Stomach (tissue), 9 donors: ENCODE measurements around the gene ETV6. TPM values are rescaled to one million over a fixed set of nuclear protein-coding genes. Genes with fewer than 3 reads are reported as not detected.

ENCODE experiments used
- DNase-seq, 2 donors: peaks; one replicate each; pipeline versions ENCODE4 v3.0.0 to v3.0.0-alpha.2; 2013 to 2019
- H3K27ac ChIP-seq, 5 donors: fragments of 200-600 bp in 4 of 5; sonication (generic) in 4 of 5; one replicate each; pipeline ENCODE4 v1.5.1; 2013 to 2019; ENCODE audit warnings: mild to moderate bottlenecking in 1 of 5, moderate library complexity in 1 of 5
- H3K27me3 ChIP-seq, 3 donors: fragments of 200-600 bp; sonication (generic); one replicate each; pipeline ENCODE4 v1.5.1; 2017 to 2019; ENCODE audit warnings: mixed run types in 1 of 3
- H3K36me3 ChIP-seq, 4 donors: fragments of 200-600 bp; sonication (generic); 1 replicate in 3 of 4; 2 replicates in 1 of 4; pipeline ENCODE4 v1.5.1; 2016 to 2019
- H3K4me1 ChIP-seq, 4 donors: fragments of 200-600 bp; sonication (generic); one replicate each; pipeline ENCODE4 v1.5.1; 2016 to 2019
- H3K4me3 ChIP-seq, 4 donors: fragments of 200-600 bp; sonication (generic) in 3 of 4; one replicate each; pipeline ENCODE4 v1.5.1; 2016 to 2019; ENCODE audit warnings: mild to moderate bottlenecking in 1 of 4
- H3K9me3 ChIP-seq, 4 donors: fragments of 200-600 bp; sonication (generic); one replicate each; pipeline ENCODE4 v1.5.1; 2016 to 2019
- CTCF ChIP-seq, 7 experiments: fragments of 450-650 bp in 4 of 7; fragments of 200-600 bp in 3 of 7; sonication (generic) in 3 of 7; IDR thresholded peaks; one replicate each; pipeline ENCODE4 v1.5.1; 2016 to 2019; ENCODE audit warnings: antibody characterized with exemption in 7 of 7, control low read depth in 2 of 7, mild to moderate bottlenecking in 1 of 7
- EP300 ChIP-seq: sonication (generic); formaldehyde crosslinking; IDR thresholded peaks from one replicate; pipeline ENCODE4 v1.6.1; 2017; ENCODE audit warnings: antibody characterized with exemption
- POLR2A ChIP-seq, 4 donors: fragments of 450-650 bp; IDR thresholded peaks; one replicate each; pipeline ENCODE4 v1.6.1; 2016; ENCODE audit warnings: antibody characterized with exemption in 4 of 4, control low read depth in 2 of 4, mild to moderate bottlenecking in 1 of 4, moderate library complexity in 1 of 4
- POLR2AphosphoS5 ChIP-seq, 3 donors: sonication (generic); formaldehyde crosslinking; IDR thresholded peaks; one replicate each; pipeline ENCODE4 v1.6.1; 2016; ENCODE audit warnings: antibody characterized with exemption in 3 of 3
- WGBS, 5 donors: extraction: QIAGEN DNeasy Blood & Tissue Kit in 3 of 5; methylation state at CpG; one replicate each; pipeline versions ENCODE4 v1.1.5 to v1.1.7; 2013 to 2018; 5-methylcytosine and 5-hydroxymethylcytosine counted together
- intact Hi-C: fragments of 100-400 bp; cut with DNase I; formaldehyde crosslinking; loops from one replicate; pipeline ENCODE4 v1.15.1; 2023; ENCODE audit warnings: low total_unique reads
- polyA plus RNA-seq, 3 donors: library from polyadenylated mRNA; stranded (reverse); fragments of 200-250 nt; gene quantifications; one replicate each; pipeline ENCODE4 v1.2.3, GENCODE V29; 2013
- total RNA-seq, 5 donors: library from RNA; depleted of rRNA; stranded (reverse); fragments of >200 nt; gene quantifications; one replicate each; pipeline versions ENCODE4 v1.1.0 to v1.2.3, GENCODE V29; 2014 to 2016
- donor health status: healthy with polysubstance abuse.
- donor health status: Bipolar disorder and iron deficiency.
- donor health status: healthy.

ETV6 gene
- total and polyA plus RNA-seq, 8 donors, result 4.1 to 60.3 (median 13.4) TPM

GRCh38 chr12:11746024-11746771, 96.7 kb downstream of the ETV6 start:
- Histone ChIP-seq H3K9me3 (no peaks in the 10 kb centered on the region), H3K27me3 (no peaks in the 10 kb centered on the region), H3K4me1 (peaks cover 10 to 68% (median 37%) of the 10 kb centered on the region in 4 donors), H3K4me3 (no peak overlapping the region), H3K27ac (peak overlapping the region in 3 of 5 donors; percentile 13 to 75 (median 37)), H3K36me3 (no peaks in the 10 kb centered on the region)
- no peak for DNase-seq
- intact Hi-C loops, result no loop called here
- no peak for TF ChIP-seq CTCF (IDR thresholded peaks at IDR 0.05)
- TF ChIP-seq POLR2AphosphoS5 (IDR thresholded peaks at IDR 0.05), result peak in 2 of 3 donors; percentile 43 to 45
- 54 to 65% (median 61%) methylated on average over 8 of the region's 8 CpGs for WGBS, 5 donors

- intact Hi-C loops, result no loop called here
- WGBS, 5 donors, result 84 to 93% (median 91%) methylated on average over 7 of the region's 7 CpGs
These were observed 97.7 kb downstream of the ETV6 start for GRCh38 chr12:11746940-11747716.

GRCh38 chr12:11747969-11748368, 98.5 kb downstream of the ETV6 start:
- DNase-seq, result no peak
- Histone ChIP-seq H3K9me3 (no peaks in the 10 kb centered on the region), H3K4me1 (peaks cover 10 to 65% (median 34%) of the 10 kb centered on the region in 4 donors), H3K27me3 (no peaks in the 10 kb centered on the region), H3K27ac (no peak overlapping the region), H3K36me3 (peaks cover 0 to 6% (median 0%) of the 10 kb centered on the region in 4 donors), H3K4me3 (no peak overlapping the region)
- WGBS, 5 donors, result 80 to 95% (median 90%) methylated on average over 3 of the region's 3 CpGs
- TF ChIP-seq POLR2A (IDR thresholded peaks at IDR 0.05) (no peak), POLR2AphosphoS5 (IDR thresholded peaks at IDR 0.05) (no peak), EP300 (no peak), CTCF (IDR thresholded peaks at IDR 0.05) (no peak)
- intact Hi-C loops, result no loop called here

More at GRCh38 chr12:11746940-11747716, 97.7 kb downstream of the ETV6 start:
- DNase-seq, result no peak
- H3K4me3 ChIP-seq, result no peak overlapping the region
- no peaks in the 10 kb centered on the region for H3K27me3 ChIP-seq
- no peaks in the 10 kb centered on the region for H3K9me3 ChIP-seq
- no peaks in the 10 kb centered on the region for H3K36me3 ChIP-seq
- peaks cover 10 to 65% (median 31%) of the 10 kb centered on the region in 4 donors for H3K4me1 ChIP-seq
- H3K27ac ChIP-seq, result peak overlapping the region in 1 of 5 donors; percentile 10
- no peak for TF ChIP-seq CTCF (IDR thresholded peaks at IDR 0.05)
- no peak for TF ChIP-seq POLR2A (IDR thresholded peaks at IDR 0.05)
- TF ChIP-seq POLR2AphosphoS5 (IDR thresholded peaks at IDR 0.05), result no peak
- no peak for TF ChIP-seq EP300

GRCh38 chr12:11748903-11749302, 99.4 kb downstream of the ETV6 start:
- H3K36me3 ChIP-seq, result peaks cover 0 to 16% (median 8%) of the 10 kb centered on the region in 4 donors
- no peaks in the 10 kb centered on the region for H3K9me3 ChIP-seq
- no peaks in the 10 kb centered on the region for H3K27me3 ChIP-seq
- TF ChIP-seq POLR2AphosphoS5 (IDR thresholded peaks at IDR 0.05) (no peak), POLR2A (IDR thresholded peaks at IDR 0.05) (no peak), CTCF (IDR thresholded peaks at IDR 0.05) (no peak), EP300 (no peak)
- H3K4me1 ChIP-seq, result peaks cover 10 to 63% (median 35%) of the 10 kb centered on the region in 4 donors
- no peak overlapping the region for H3K27ac ChIP-seq
- no peak overlapping the region for H3K4me3 ChIP-seq
- 90 to 95% (median 95%) methylated on average over 6 of the region's 6 CpGs for WGBS, 5 donors
- no peak for DNase-seq
- intact Hi-C loops, result no loop called here
